Measurements from ENCODE around the gene ZNF37A. TPM values are rescaled to one million over a fixed set of nuclear protein-coding genes. Genes with fewer than 3 reads are reported as not detected.
"Not testable (repeated sequence)": the region's sequence is repeated elsewhere in the genome, so short reads cannot be mapped to it uniquely, and the experiment has no call there.

The ZNF37A gene
- total and polyA plus RNA-seq, 3 experiments from 2014 or later = 7.2 to 19.6 (median 19.0) TPM

DNA sequence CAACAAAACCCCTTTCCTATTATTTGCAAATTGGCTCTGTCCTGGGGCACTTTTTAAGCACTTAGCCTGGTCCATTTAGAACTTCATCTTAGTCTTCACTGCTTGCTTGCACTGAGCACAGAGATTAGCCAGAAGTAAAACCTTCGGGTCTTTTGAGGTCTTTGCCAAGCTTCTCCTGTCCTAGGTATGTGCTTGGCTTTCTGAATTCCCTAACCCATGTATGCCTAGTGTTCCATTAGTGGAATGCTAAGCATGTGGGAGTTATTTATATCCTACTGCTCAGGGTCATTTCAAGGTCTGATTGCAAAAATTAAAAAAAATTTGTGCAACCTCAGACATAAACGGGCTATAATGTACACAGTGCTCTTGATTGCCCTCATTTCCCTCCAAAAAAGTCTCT, 18.0 kb downstream of the ZNF37A start:
- no peak overlapping the region for H3K4me3 Mint-ChIP-seq
- H3K27me3 Mint-ChIP-seq = no peaks in the 10 kb centered on the region
- POLR2A ChIA-PET = no interaction called here
- no peak for DNase-seq
- CTCF ChIA-PET = no interaction called here
- no peak overlapping the region for H3K4me3 ChIP-seq (ENCODE audit: low read length)
- peaks cover 37 to 89% (median 66%) of the 10 kb centered on the region in 3 donors for H3K36me3 Mint-ChIP-seq
- H3K9me3 Mint-ChIP-seq = peaks cover 55 to 95% (median 92%) of the 10 kb centered on the region in 5 donors
- H3K36me3 ChIP-seq (ENCODE audit: insufficient read depth, low read length) = peaks cover 34% of the 10 kb centered on the region
- H3K27me3 ChIP-seq (ENCODE audit: insufficient read depth, low read length, poor library complexity, severe bottlenecking) = no peaks in the 10 kb centered on the region
- H3K4me1 Mint-ChIP-seq = peaks cover 0 to 1% (median 0%) of the 10 kb centered on the region in 3 donors
- H3K27ac Mint-ChIP-seq = no peak overlapping the region
- H3K4me1 ChIP-seq (ENCODE audit: insufficient read depth, low read length) = no peaks in the 10 kb centered on the region
- H3K27ac ChIP-seq (ENCODE audit: low read depth, low read length) = no peak overlapping the region
- peaks cover 35% of the 10 kb centered on the region for H3K9me3 ChIP-seq (ENCODE audit: low read length)

DNA sequence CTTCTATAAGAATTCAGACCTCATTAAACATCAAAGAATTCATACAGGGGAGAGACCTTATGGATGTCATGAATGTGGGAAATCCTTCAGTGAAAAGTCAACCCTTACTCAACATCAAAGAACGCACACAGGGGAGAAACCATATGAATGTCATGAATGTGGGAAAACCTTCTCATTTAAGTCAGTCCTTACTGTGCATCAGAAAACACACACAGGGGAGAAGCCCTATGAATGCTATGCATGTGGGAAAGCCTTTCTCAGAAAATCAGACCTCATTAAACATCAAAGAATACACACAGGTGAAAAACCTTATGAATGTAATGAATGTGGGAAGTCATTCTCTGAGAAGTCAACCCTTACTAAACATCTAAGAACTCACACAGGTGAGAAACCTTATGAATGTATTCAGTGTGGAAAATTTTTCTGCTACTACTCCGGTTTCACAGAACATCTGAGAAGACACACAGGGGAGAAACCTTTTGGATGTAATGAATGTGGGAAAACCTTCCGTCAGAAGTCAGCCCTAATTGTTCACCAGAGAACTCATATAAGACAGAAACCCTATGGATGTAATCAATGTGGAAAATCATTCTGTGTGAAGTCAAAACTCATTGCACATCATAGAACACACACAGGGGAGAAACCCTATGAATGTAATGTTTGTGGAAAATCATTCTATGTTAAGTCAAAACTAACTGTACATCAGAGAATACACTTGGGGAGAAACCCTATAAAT, 24.1 kb downstream of the ZNF37A start:
- Histone ChIP-seq H3K36me3 (ENCODE audit: insufficient read depth, low read length) (peaks cover 37% of the 10 kb centered on the region), H3K4me1 (ENCODE audit: insufficient read depth, low read length) (no peaks in the 10 kb centered on the region), H3K9me3 (ENCODE audit: low read length) (peaks cover 84% of the 10 kb centered on the region), H3K27ac (ENCODE audit: low read depth, low read length) (no peak overlapping the region), H3K4me3 (ENCODE audit: low read length) (no peak overlapping the region), H3K27me3 (ENCODE audit: insufficient read depth, low read length, poor library complexity, severe bottlenecking) (no peaks in the 10 kb centered on the region)
- no peak for DNase-seq
- H3K4me1 Mint-ChIP-seq = peaks cover 0 to 1% (median 0%) of the 10 kb centered on the region in 3 donors
- H3K4me3 Mint-ChIP-seq = no peak overlapping the region
- POLR2A ChIA-PET = no interaction called here
- H3K27me3 Mint-ChIP-seq = no peaks in the 10 kb centered on the region
- peaks cover 32 to 64% (median 59%) of the 10 kb centered on the region in 3 donors for H3K36me3 Mint-ChIP-seq
- no peak overlapping the region for H3K27ac Mint-ChIP-seq
- CTCF ChIA-PET = no interaction called here
- peaks cover 57 to 95% (median 93%) of the 10 kb centered on the region in 5 donors for H3K9me3 Mint-ChIP-seq

DNA sequence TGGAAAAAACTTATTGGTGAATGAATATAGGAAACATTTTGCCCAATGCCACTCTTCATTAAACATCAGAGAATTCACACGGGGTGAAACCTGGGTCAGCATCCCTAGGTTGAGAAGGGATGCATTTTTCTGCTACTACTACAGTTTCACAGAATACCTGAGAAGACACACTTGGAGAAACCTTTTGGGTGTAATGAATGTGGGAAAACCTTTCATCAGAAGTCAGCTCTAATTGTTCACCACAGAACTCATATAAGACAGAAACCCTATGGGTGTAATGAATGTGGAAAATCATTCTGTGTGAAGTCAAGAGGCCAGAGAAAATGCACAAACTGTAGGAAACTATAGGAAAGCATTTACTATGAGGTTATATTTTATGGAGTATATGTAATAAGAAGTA, 24.9 kb downstream of the ZNF37A start:
- POLR2A ChIA-PET = no interaction called here
- H3K9me3 Mint-ChIP-seq = peaks cover 58 to 97% (median 96%) of the 10 kb centered on the region in 5 donors
- H3K4me3 ChIP-seq (ENCODE audit: low read length) = peak overlapping the region; percentile 40

GRCh38 chr10:38127812-38128211, 33.7 kb downstream of the ZNF37A start:
- no peaks in the 10 kb centered on the region for H3K4me1 ChIP-seq (ENCODE audit: insufficient read depth, low read length)
- POLR2A ChIA-PET = no interaction called here
- Mint-ChIP-seq H3K4me1 (no peaks in the 10 kb centered on the region), H3K36me3 (peaks cover 4 to 32% (median 5%) of the 10 kb centered on the region in 3 donors), H3K27ac (peak overlapping the region in 1 of 8 donors; percentile 81), H3K4me3 (peak overlapping the region in 1 of 7 donors; percentile 19), H3K9me3 (peaks cover 70 to 94% (median 82%) of the 10 kb centered on the region in 5 donors), H3K27me3 (peaks cover 0 to 2% of the 10 kb centered on the region in 2 donors)
- peaks cover 41% of the 10 kb centered on the region for H3K9me3 ChIP-seq (ENCODE audit: low read length)
- no peak overlapping the region for H3K27ac ChIP-seq (ENCODE audit: low read depth, low read length)
- no peaks in the 10 kb centered on the region for H3K27me3 ChIP-seq (ENCODE audit: insufficient read depth, low read length, poor library complexity, severe bottlenecking)
- CTCF ChIA-PET = no interaction called here
- no peaks in the 10 kb centered on the region for H3K36me3 ChIP-seq (ENCODE audit: insufficient read depth, low read length)
- no peak overlapping the region for H3K4me3 ChIP-seq (ENCODE audit: low read length)
- no peak for DNase-seq

More for the DNA sequence above, 24.9 kb downstream of the ZNF37A start:
- DNase-seq = no peak
- CTCF ChIA-PET = no interaction called here
- Histone ChIP-seq H3K27me3 (ENCODE audit: insufficient read depth, low read length, poor library complexity, severe bottlenecking) (no peaks in the 10 kb centered on the region), H3K27ac (ENCODE audit: low read depth, low read length) (no peak overlapping the region), H3K36me3 (ENCODE audit: insufficient read depth, low read length) (peaks cover 33% of the 10 kb centered on the region), H3K4me1 (ENCODE audit: insufficient read depth, low read length) (no peaks in the 10 kb centered on the region), H3K9me3 (ENCODE audit: low read length) (peaks cover 87% of the 10 kb centered on the region)
- H3K27ac Mint-ChIP-seq = no peak overlapping the region
- no peaks in the 10 kb centered on the region for H3K27me3 Mint-ChIP-seq
- peaks cover 27 to 62% (median 53%) of the 10 kb centered on the region in 3 donors for H3K36me3 Mint-ChIP-seq
- H3K4me3 Mint-ChIP-seq = no peak overlapping the region
- H3K4me1 Mint-ChIP-seq = no peaks in the 10 kb centered on the region

DNA sequence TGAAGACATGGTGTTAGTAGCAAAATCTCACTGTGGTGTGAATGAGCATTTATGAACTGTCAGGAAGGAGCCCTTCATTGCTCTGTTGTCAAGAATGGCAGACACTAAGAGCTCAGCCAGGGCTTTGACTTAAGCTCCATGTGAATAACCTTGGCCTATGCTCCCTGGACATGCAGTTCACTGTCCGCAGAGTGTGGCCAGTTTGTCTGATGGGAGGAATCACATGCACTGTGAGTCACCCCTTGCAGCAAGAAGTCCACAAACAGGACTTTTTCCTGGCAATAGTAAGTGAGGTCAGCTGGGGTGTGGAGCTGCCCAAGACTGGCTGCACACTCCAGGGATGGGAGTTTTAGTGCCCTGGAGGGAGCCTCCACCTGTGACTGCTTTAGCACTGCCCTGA, 49.5 kb downstream of the ZNF37A start:
- Histone ChIP-seq H3K36me3 (ENCODE audit: insufficient read depth, low read length) (no peaks in the 10 kb centered on the region), H3K4me3 (ENCODE audit: low read length) (no peak overlapping the region), H3K9me3 (ENCODE audit: low read length) (no peaks in the 10 kb centered on the region), H3K27ac (ENCODE audit: low read depth, low read length) (no peak overlapping the region), H3K4me1 (ENCODE audit: insufficient read depth, low read length) (no peaks in the 10 kb centered on the region), H3K27me3 (ENCODE audit: insufficient read depth, low read length, poor library complexity, severe bottlenecking) (no peaks in the 10 kb centered on the region)
- Mint-ChIP-seq H3K27ac (no peak overlapping the region), H3K9me3 (peaks cover 0 to 28% (median 11%) of the 10 kb centered on the region in 5 donors), H3K36me3 (peaks cover 0 to 5% (median 0%) of the 10 kb centered on the region in 3 donors), H3K4me3 (no peak overlapping the region), H3K27me3 (no peaks in the 10 kb centered on the region), H3K4me1 (no peaks in the 10 kb centered on the region)
- ChIA-PET CTCF (no interaction called here), POLR2A (no interaction called here)
- DNase-seq = no peak

DNA sequence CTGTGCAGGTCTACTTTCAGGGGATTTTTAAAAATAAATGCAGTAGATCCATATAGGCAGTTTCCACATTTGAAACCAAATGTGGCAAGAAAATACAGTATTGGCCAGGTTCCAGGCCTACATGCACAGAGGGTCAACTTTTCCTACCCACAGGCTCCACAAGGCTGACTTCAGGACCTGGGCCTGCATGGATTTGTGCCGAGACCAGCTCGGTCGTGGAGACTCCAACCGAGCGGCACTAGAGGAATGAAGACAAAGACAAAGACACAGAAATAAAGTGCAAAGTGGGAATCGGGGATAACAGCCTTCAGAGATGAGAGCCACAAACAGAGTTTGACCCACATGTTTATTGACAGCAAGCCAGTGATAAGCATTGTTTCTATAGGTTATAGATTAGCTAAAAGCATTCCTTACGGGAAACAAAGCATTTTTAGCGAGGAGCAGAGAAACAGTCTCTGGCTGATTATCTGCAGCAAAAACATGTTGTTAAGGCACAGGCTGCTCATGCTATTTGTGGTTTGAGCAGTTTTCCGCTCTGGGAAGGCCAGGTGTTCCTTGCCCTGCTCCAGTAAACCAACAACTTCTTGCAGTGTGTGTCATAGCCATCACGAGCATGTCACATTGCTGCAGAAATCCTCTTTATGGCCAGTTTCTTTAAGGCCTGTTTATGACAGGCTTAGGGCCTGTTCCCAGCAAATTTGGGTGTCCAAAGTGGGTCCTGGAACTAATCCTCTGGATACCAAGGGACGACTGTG, 52.6 kb downstream of the ZNF37A start:
- no peak overlapping the region for H3K27ac Mint-ChIP-seq

GRCh38 chr10:38147686-38148085, 53.5 kb downstream of the ZNF37A start:
- Mint-ChIP-seq H3K36me3 (no peaks in the 10 kb centered on the region), H3K4me3 (no peak overlapping the region), H3K4me1 (no peaks in the 10 kb centered on the region), H3K27me3 (peaks cover 0 to 6% of the 10 kb centered on the region in 2 donors), H3K27ac (no peak overlapping the region), H3K9me3 (peaks cover 0 to 11% (median 3%) of the 10 kb centered on the region in 5 donors)
- H3K9me3 ChIP-seq (ENCODE audit: low read length) = no peaks in the 10 kb centered on the region
- H3K36me3 ChIP-seq (ENCODE audit: insufficient read depth, low read length) = no peaks in the 10 kb centered on the region
- H3K27me3 ChIP-seq (ENCODE audit: insufficient read depth, low read length, poor library complexity, severe bottlenecking) = no peaks in the 10 kb centered on the region
- no peaks in the 10 kb centered on the region for H3K4me1 ChIP-seq (ENCODE audit: insufficient read depth, low read length)
- no peak overlapping the region for H3K4me3 ChIP-seq (ENCODE audit: low read length)
- no peak for DNase-seq
- ChIA-PET CTCF (no interaction called here), POLR2A (no interaction called here)
- no peak overlapping the region for H3K27ac ChIP-seq (ENCODE audit: low read depth, low read length)

More for the DNA sequence above, 52.6 kb downstream of the ZNF37A start:
- no peaks in the 10 kb centered on the region for H3K27me3 ChIP-seq (ENCODE audit: insufficient read depth, low read length, poor library complexity, severe bottlenecking)
- H3K27ac ChIP-seq (ENCODE audit: low read depth, low read length) = no peak overlapping the region
- H3K9me3 ChIP-seq (ENCODE audit: low read length) = no peaks in the 10 kb centered on the region
- H3K36me3 ChIP-seq (ENCODE audit: insufficient read depth, low read length) = no peaks in the 10 kb centered on the region
- Mint-ChIP-seq H3K4me3 (no peak overlapping the region), H3K36me3 (no peaks in the 10 kb centered on the region), H3K9me3 (peaks cover 0 to 11% (median 5%) of the 10 kb centered on the region in 5 donors), H3K4me1 (no peaks in the 10 kb centered on the region), H3K27me3 (peaks cover 0 to 3% of the 10 kb centered on the region in 2 donors)
- ChIA-PET POLR2A (no interaction called here), CTCF (no interaction called here)
- no peak overlapping the region for H3K4me3 ChIP-seq (ENCODE audit: low read length)
- no peak for DNase-seq
- no peaks in the 10 kb centered on the region for H3K4me1 ChIP-seq (ENCODE audit: insufficient read depth, low read length)

GRCh38 chr10:38150891-38151463, 56.8 kb downstream of the ZNF37A start:
- H3K36me3 ChIP-seq (ENCODE audit: insufficient read depth, low read length); H3K27ac ChIP-seq (ENCODE audit: low read depth, low read length); H3K36me3 Mint-ChIP-seq; H3K4me1 Mint-ChIP-seq; H3K4me3 ChIP-seq (ENCODE audit: low read length); POLR2A ChIA-PET; H3K4me3 Mint-ChIP-seq; H3K27me3 ChIP-seq (ENCODE audit: insufficient read depth, low read length, poor library complexity, severe bottlenecking); H3K4me1 ChIP-seq (ENCODE audit: insufficient read depth, low read length); DNase-seq; CTCF ChIA-PET; H3K9me3 Mint-ChIP-seq; H3K27me3 Mint-ChIP-seq; H3K27ac Mint-ChIP-seq; H3K9me3 ChIP-seq (ENCODE audit: low read length): not testable (repeated sequence)
